Natural killer cell (primary cell): Measurements from ENCODE around the gene FGF21. TPM values are rescaled to one million over a fixed set of nuclear protein-coding genes. Genes with fewer than 3 reads are reported as not detected.

Experiments used
- ATAC-seq, 3 donors: fragments of 150-1000 bp in 2 of 3; fragments of 200-7000 bp in 1 of 3; cut with Tn5 transposase; 1 replicate in 1 of 3; 2 replicates in 2 of 3; pipeline ENCODE4 v1.10.0; 2021; ENCODE audit warnings: mild to moderate bottlenecking in 2 of 3, moderate library complexity in 2 of 3
- DNase-seq, 2 donors: peaks; one replicate each; pipeline versions ENCODE4 v3.0.0 to v3.0.0-alpha.2; 2013 to 2021; ENCODE audit warnings: mixed read lengths in 1 of 2
- H3K27ac ChIP-seq: one replicate; pipeline ENCODE4 v1.5.1; 2013; ENCODE audit warnings: mild to moderate bottlenecking, low read length
- H3K27me3 ChIP-seq: one replicate; pipeline ENCODE4 v1.6.1; 2013; ENCODE audit warnings: low read length; ENCODE audit not compliant: control insufficient read depth, insufficient read depth
- H3K36me3 ChIP-seq: one replicate; pipeline ENCODE4 v1.6.1; 2013; ENCODE audit warnings: low read length; ENCODE audit not compliant: control insufficient read depth, insufficient read depth
- H3K4me1 ChIP-seq: one replicate; pipeline ENCODE4 v1.6.1; 2013; ENCODE audit warnings: low read length; ENCODE audit not compliant: control insufficient read depth, insufficient read depth
- H3K4me3 ChIP-seq: one replicate; pipeline ENCODE4 v1.5.1; 2013; ENCODE audit warnings: low read length
- H3K9me3 ChIP-seq: one replicate; pipeline ENCODE4 v1.6.1; 2013; ENCODE audit warnings: low read length; ENCODE audit not compliant: control insufficient read depth, insufficient read depth
- H3K27ac Mint-ChIP-seq, 2 donors: one replicate each; pipeline ENCODE4 v1.8.0; 2022; ENCODE audit warnings: mild to moderate bottlenecking in 2 of 2, mixed read lengths in 2 of 2, moderate library complexity in 1 of 2
- H3K27me3 Mint-ChIP-seq, 2 donors: one replicate each; pipeline ENCODE4 v1.8.0; 2022; ENCODE audit warnings: low read depth in 2 of 2, mixed read lengths in 2 of 2
- H3K36me3 Mint-ChIP-seq: one replicate; pipeline ENCODE4 v1.8.0; 2022; ENCODE audit warnings: mixed read lengths
- H3K4me1 Mint-ChIP-seq, 2 donors: one replicate each; pipeline ENCODE4 v1.8.0; 2022; ENCODE audit warnings: mixed read lengths in 2 of 2
- H3K4me3 Mint-ChIP-seq: one replicate; pipeline ENCODE4 v1.8.0; 2022; ENCODE audit warnings: mild to moderate bottlenecking, moderate library complexity, mixed read lengths
- H3K9me3 Mint-ChIP-seq, 2 donors: one replicate each; pipeline ENCODE4 v1.8.0; 2022; ENCODE audit warnings: mixed read lengths in 2 of 2
- WGBS: methylation state at CpG from one replicate; pipeline ENCODE4 v1.1.7; 2013; ENCODE audit warnings: missing lambda C conversion rate; ENCODE audit not compliant: insufficient coverage; 5-methylcytosine and 5-hydroxymethylcytosine counted together
- intact Hi-C: fragments of 100-400 bp; cut with micrococcal nuclease; formaldehyde crosslinking; loops from one replicate; pipeline ENCODE4 v1.14.2; 2022
- total RNA-seq, 4 donors: library from RNA; stranded (reverse); fragments of 120-200 nt in 1 of 4; gene quantifications; one replicate each; pipeline versions ENCODE4 v1.2.3 to v1.2.4, GENCODE V29; 2013 to 2022
- TF ChIP-seq, protein P1 (sequence below): fragments of 200-600 bp; IDR thresholded peaks from one replicate; pipeline ENCODE4 v1.8.0; 2022; ENCODE audit warnings: antibody characterized with exemption

FGF21 gene
- total RNA-seq, 3 donors from 2014 or later (not counting 1 experiment from before 2014, with no cell fraction given): not detected

GRCh38 chr19:48722196-48722708 lies 33.1 kb upstream of the FGF21 start:
- ATAC-seq (no peak), DNase-seq (no peak)
- H3K4me1 ChIP-seq: peaks cover 37% of the 10 kb centered on the region
- no peak overlapping the region for H3K4me3 ChIP-seq
- H3K36me3 Mint-ChIP-seq: no peaks in the 10 kb centered on the region
- intact Hi-C loops: no loop called here
- H3K36me3 ChIP-seq: no peaks in the 10 kb centered on the region
- H3K27me3 Mint-ChIP-seq: no peaks in the 10 kb centered on the region
- H3K27me3 ChIP-seq: no peaks in the 10 kb centered on the region
- no peak overlapping the region for H3K27ac ChIP-seq
- H3K4me1 Mint-ChIP-seq: peaks cover 29 to 31% of the 10 kb centered on the region in 2 donors
- H3K27ac Mint-ChIP-seq: no peak overlapping the region
- peaks cover 5 to 10% of the 10 kb centered on the region in 2 donors for H3K9me3 Mint-ChIP-seq
- 92% methylated on average over 11 of the region's 11 CpGs for WGBS
- peaks cover 4% of the 10 kb centered on the region for H3K9me3 ChIP-seq
- TF ChIP-seq, protein P1, sequence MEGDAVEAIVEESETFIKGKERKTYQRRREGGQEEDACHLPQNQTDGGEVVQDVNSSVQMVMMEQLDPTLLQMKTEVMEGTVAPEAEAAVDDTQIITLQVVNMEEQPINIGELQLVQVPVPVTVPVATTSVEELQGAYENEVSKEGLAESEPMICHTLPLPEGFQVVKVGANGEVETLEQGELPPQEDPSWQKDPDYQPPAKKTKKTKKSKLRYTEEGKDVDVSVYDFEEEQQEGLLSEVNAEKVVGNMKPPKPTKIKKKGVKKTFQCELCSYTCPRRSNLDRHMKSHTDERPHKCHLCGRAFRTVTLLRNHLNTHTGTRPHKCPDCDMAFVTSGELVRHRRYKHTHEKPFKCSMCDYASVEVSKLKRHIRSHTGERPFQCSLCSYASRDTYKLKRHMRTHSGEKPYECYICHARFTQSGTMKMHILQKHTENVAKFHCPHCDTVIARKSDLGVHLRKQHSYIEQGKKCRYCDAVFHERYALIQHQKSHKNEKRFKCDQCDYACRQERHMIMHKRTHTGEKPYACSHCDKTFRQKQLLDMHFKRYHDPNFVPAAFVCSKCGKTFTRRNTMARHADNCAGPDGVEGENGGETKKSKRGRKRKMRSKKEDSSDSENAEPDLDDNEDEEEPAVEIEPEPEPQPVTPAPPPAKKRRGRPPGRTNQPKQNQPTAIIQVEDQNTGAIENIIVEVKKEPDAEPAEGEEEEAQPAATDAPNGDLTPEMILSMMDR: no peak
- H3K4me3 Mint-ChIP-seq: no peak overlapping the region

- intact Hi-C loops: no loop called here
- Histone ChIP-seq H3K27me3 (no peaks in the 10 kb centered on the region), H3K9me3 (peaks cover 4% of the 10 kb centered on the region), H3K27ac (peak overlapping the region; percentile 19), H3K4me1 (peaks cover 37% of the 10 kb centered on the region), H3K36me3 (no peaks in the 10 kb centered on the region), H3K4me3 (no peak overlapping the region)
- no peaks in the 10 kb centered on the region for H3K27me3 Mint-ChIP-seq
- 43% methylated on average over 10 of the region's 11 CpGs for WGBS
- TF ChIP-seq, protein P1: no peak
- H3K4me3 Mint-ChIP-seq: peak overlapping the region; percentile 4
- peak overlapping the region; percentile 82 to 86 for H3K27ac Mint-ChIP-seq
- H3K9me3 Mint-ChIP-seq: peaks cover 5 to 10% of the 10 kb centered on the region in 2 donors
- no peaks in the 10 kb centered on the region for H3K36me3 Mint-ChIP-seq
- DNase-seq (peak in 1 of 2 donors; percentile 81), ATAC-seq (peak; percentile 51 to 65 (median 53))
- H3K4me1 Mint-ChIP-seq: peaks cover 29 to 31% of the 10 kb centered on the region in 2 donors
Observed at GRCh38 chr19:48724796-48725753, 30.2 kb upstream of the FGF21 start.

DNA sequence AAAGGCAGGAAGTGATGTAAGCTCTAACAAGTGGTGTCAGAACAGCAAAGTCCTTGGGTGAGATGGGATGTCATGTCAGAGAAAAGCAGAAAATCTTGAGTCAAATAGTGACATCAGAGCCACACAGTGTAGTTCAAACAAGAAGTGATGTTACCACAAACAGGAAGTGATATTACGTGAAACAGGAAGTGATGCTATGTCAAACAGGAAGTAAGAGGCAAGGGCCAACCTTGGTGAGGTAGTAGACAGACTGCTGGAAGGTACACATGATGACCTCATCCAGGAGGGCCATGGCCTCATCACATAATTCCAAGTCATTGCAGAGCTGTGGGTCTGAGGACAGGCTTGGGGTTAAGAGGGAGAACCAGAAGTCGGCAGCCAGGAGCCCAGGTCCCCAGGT lies 28.8 kb upstream of the FGF21 start:
- Mint-ChIP-seq H3K36me3 (no peaks in the 10 kb centered on the region), H3K27ac (peak overlapping the region; percentile 24 to 70), H3K9me3 (peaks cover 5 to 10% of the 10 kb centered on the region in 2 donors), H3K27me3 (peaks cover 4 to 6% of the 10 kb centered on the region in 2 donors), H3K4me1 (peaks cover 21% of the 10 kb centered on the region in 2 donors), H3K4me3 (no peak overlapping the region)
- TF ChIP-seq, protein P1: no peak
- Histone ChIP-seq H3K36me3 (no peaks in the 10 kb centered on the region), H3K27ac (peak overlapping the region; percentile 38), H3K4me1 (peaks cover 23% of the 10 kb centered on the region), H3K9me3 (peaks cover 4% of the 10 kb centered on the region), H3K4me3 (no peak overlapping the region), H3K27me3 (no peaks in the 10 kb centered on the region)
- DNase-seq (peak in 1 of 2 donors; percentile 73), ATAC-seq (peak; percentile 77)
- intact Hi-C loops: no loop called here
- WGBS: 45% methylated on average over 2 of the region's 2 CpGs
